CD4-positive, alpha-beta T cell treated with Interleukin-21 for 1 hour (primary cell): ENCODE results near the gene MBLAC1.

Source experiments
- DNase-seq: peaks from one replicate; pipeline ENCODE4 v3.0.0-alpha.2; 2020

MBLAC1 gene

GRCh38 chr7:100098913-100099312 lies 27.9 kb upstream of the MBLAC1 start:
- DNase-seq: no peak

GRCh38 chr7:100099452-100099851 lies 27.3 kb upstream of the MBLAC1 start:
- no peak for DNase-seq

- peak; percentile 88 for DNase-seq
Measured at GRCh38 chr7:100100420-100101015, 26.2 kb upstream of the MBLAC1 start.

- peak; percentile 97 for DNase-seq
Measured at GRCh38 chr7:100101016-100101862, 25.5 kb upstream of the MBLAC1 start, which contains the start of the genes AP4M1 and MCM7. Gene AP4M1, plus strand, starts transcription at chr7:100101643. Its CDS starts 72 bp downstream, at chr7:100101715. Gene MCM7, minus strand, starts transcription at chr7:100101397. Its CDS starts 103 bp downstream, at chr7:100101294.

- no peak for DNase-seq
Measured at GRCh38 chr7:100102950-100103840, 23.6 kb upstream of the MBLAC1 start.

GRCh38 chr7:100105534-100105933 lies 21.2 kb upstream of the MBLAC1 start:
- no peak for DNase-seq

GRCh38 chr7:100106633-100107032 lies 20.1 kb upstream of the MBLAC1 start:
- no peak for DNase-seq

GRCh38 chr7:100107125-100107737 lies 19.5 kb upstream of the MBLAC1 start:
- no peak for DNase-seq

GRCh38 chr7:100107890-100108289 lies 18.9 kb upstream of the MBLAC1 start:
- DNase-seq: no peak

- DNase-seq: no peak
Measured at GRCh38 chr7:100109521-100110163, 17.1 kb upstream of the MBLAC1 start.

- DNase-seq: no peak
Measured at GRCh38 chr7:100111156-100111555, 15.6 kb upstream of the MBLAC1 start.

GRCh38 chr7:100111914-100112313 lies 14.9 kb upstream of the MBLAC1 start:
- DNase-seq: no peak

- no peak for DNase-seq
Measured at GRCh38 chr7:100115026-100115425, 11.7 kb upstream of the MBLAC1 start.

- DNase-seq: no peak
Measured at GRCh38 chr7:100118388-100119071, 8.2 kb upstream of the MBLAC1 start.

GRCh38 chr7:100119072-100119969 lies 7.4 kb upstream of the MBLAC1 start, which contains the start of the genes CNPY4 and TAF6:
Gene CNPY4, plus strand, starts transcription at chr7:100119634. Its CDS starts 111 bp downstream, at chr7:100119745.
Gene TAF6, minus strand, starts transcription at chr7:100119358. Its CDS starts 5,149 bp downstream, at chr7:100114209.
- DNase-seq: peak; percentile 96

GRCh38 chr7:100119970-100120732 lies 6.6 kb upstream of the MBLAC1 start:
- peak; percentile 81 for DNase-seq

- DNase-seq: no peak
Measured at GRCh38 chr7:100120733-100121036, 6.1 kb upstream of the MBLAC1 start.

GRCh38 chr7:100122067-100122466 lies 4.7 kb upstream of the MBLAC1 start:
- no peak for DNase-seq

GRCh38 chr7:100122568-100122967 lies 4.2 kb upstream of the MBLAC1 start:
- DNase-seq: no peak
